Right lobe of liver (tissue), 6 donors: ENCODE measurements around the gene SLC38A1. TPM values are rescaled to one million over a fixed set of nuclear protein-coding genes. Genes with fewer than 3 reads are reported as not detected.

Source experiments
- ATAC-seq, 4 donors: fragments of 200-7000 bp; cut with Tn5 transposase; one replicate each; pipeline ENCODE4 v1.9.1; 2020; ENCODE audit warnings: mild to moderate bottlenecking in 4 of 4, moderate library complexity in 4 of 4
- DNase-seq, 3 donors: peaks; one replicate each; pipeline ENCODE4 v3.0.0-alpha.2; 2020
- H3K27ac ChIP-seq, 3 donors: fragments of 200-600 bp; one replicate each; pipeline ENCODE4 v1.8.0; 2022
- H3K27me3 ChIP-seq, 2 donors: fragments of 200-600 bp; one replicate each; pipeline ENCODE4 v1.8.0; 2022
- H3K36me3 ChIP-seq, 4 donors: fragments of 200-600 bp; sonication (generic) in 1 of 4; one replicate each; pipeline versions ENCODE4 v1.5.1 to v1.8.0; 2017 to 2022; ENCODE audit warnings: control low read depth in 1 of 4
- H3K4me1 ChIP-seq, 4 donors: fragments of 200-600 bp; sonication (generic) in 1 of 4; one replicate each; pipeline versions ENCODE4 v1.5.1 to v1.8.0; 2017 to 2022; ENCODE audit warnings: control low read depth in 1 of 4
- H3K4me3 ChIP-seq, 3 donors: fragments of 200-600 bp; one replicate each; pipeline ENCODE4 v1.8.0; 2022
- H3K9me3 ChIP-seq, 4 donors: fragments of 200-600 bp; sonication (generic) in 1 of 4; one replicate each; pipeline versions ENCODE4 v1.5.1 to v1.8.0; 2017 to 2022; ENCODE audit warnings: control low read depth in 1 of 4
- CTCF ChIP-seq, 4 donors: fragments of 200-600 bp in 3 of 4; fragments of 450-650 bp in 1 of 4; IDR thresholded peaks; one replicate each; pipeline versions ENCODE4 v1.5.1 to v1.8.0; 2016 to 2022; ENCODE audit warnings: antibody characterized with exemption in 4 of 4, mild to moderate bottlenecking in 2 of 4
- POLR2A ChIP-seq: fragments of 450-650 bp; IDR thresholded peaks from one replicate; pipeline ENCODE4 v1.6.1; 2017; ENCODE audit warnings: antibody characterized with exemption, mild to moderate bottlenecking
- WGBS: methylation state at CpG from one replicate; pipeline ENCODE4 v1.1.6; 2018; ENCODE audit warnings: low coverage, low lambda C conversion rate; ENCODE audit not compliant: insufficient coverage; ENCODE audit errors: missing lambda C conversion rate; 5-methylcytosine and 5-hydroxymethylcytosine counted together
- intact Hi-C, 2 donors: fragments of 100-400 bp; cut with DNase I; formaldehyde crosslinking; loops; one replicate each; pipeline versions ENCODE4 v1.11.2 to v1.14.1; 2022
- total RNA-seq, 6 experiments: library from RNA; depleted of rRNA in 2 of 6; stranded (reverse); fragments of >200 nt in 2 of 6; fragmentation: NEBNext Ultra II Directional in 3 of 6; extraction: Animal tissue kit (Norgen Biotek cat#: 25700) in 3 of 6; gene quantifications; one replicate each; pipeline versions ENCODE4 v1.1.0 to v1.2.4, GENCODE V29; 2016 to 2023
- donor health status: DM: no; HTN: yes; CAD: no.
- donor health status: DM: no; HTN: no; CAD: no.
- donor health status: DM: no; HTN: no; CAD: no.
- donor health status: DM: no; HTN: yes; CAD: no.
- donor health status: DM: no; HTN: yes; CAD: no.

SLC38A1 gene
- total RNA-seq, 6 experiments from 2014 or later, result 7.9 to 20.7 (median 12.2) TPM

- Histone ChIP-seq H3K27ac (no peak overlapping the region), H3K36me3 (no peaks in the 10 kb centered on the region), H3K27me3 (peaks cover 0 to 8% of the 10 kb centered on the region in 2 donors), H3K9me3 (no peaks in the 10 kb centered on the region), H3K4me1 (peaks cover 0 to 9% (median 0%) of the 10 kb centered on the region in 4 donors), H3K4me3 (no peak overlapping the region)
- intact Hi-C loops, result no loop called here
- no peak for DNase-seq
- TF ChIP-seq POLR2A (no peak), CTCF (IDR thresholded peaks at IDR 0.05) (no peak)
- ATAC-seq, result no peak
- 89% methylated on average over 3 of the region's 3 CpGs for WGBS
These were observed 3.1 kb downstream of the SLC38A1 start for GRCh38 chr12:46265734-46266133.

- Histone ChIP-seq H3K36me3 (no peaks in the 10 kb centered on the region), H3K4me1 (peaks cover 0 to 9% (median 0%) of the 10 kb centered on the region in 4 donors), H3K4me3 (no peak overlapping the region), H3K9me3 (no peaks in the 10 kb centered on the region), H3K27me3 (peaks cover 0 to 8% of the 10 kb centered on the region in 2 donors), H3K27ac (no peak overlapping the region)
- no peak for ATAC-seq
- intact Hi-C loops, result no loop called here
- TF ChIP-seq CTCF (IDR thresholded peaks at IDR 0.05), result no peak
- TF ChIP-seq POLR2A, result no peak
- no peak for DNase-seq
These were observed 3.7 kb downstream of the SLC38A1 start for GRCh38 chr12:46265102-46265501.

GRCh38 chr12:46264057-46264456 lies 4.8 kb downstream of the SLC38A1 start:
- Histone ChIP-seq H3K4me1 (peaks cover 0 to 9% (median 0%) of the 10 kb centered on the region in 4 donors), H3K36me3 (no peaks in the 10 kb centered on the region), H3K27me3 (peaks cover 0 to 8% of the 10 kb centered on the region in 2 donors), H3K27ac (no peak overlapping the region), H3K4me3 (no peak overlapping the region), H3K9me3 (no peaks in the 10 kb centered on the region)
- no peak for TF ChIP-seq POLR2A
- no peak for TF ChIP-seq CTCF (IDR thresholded peaks at IDR 0.05)
- DNase-seq (no peak), ATAC-seq (no peak)
- 17% methylated on average over 1 of the region's 1 CpG for WGBS
- intact Hi-C loops, result no loop called here

- Histone ChIP-seq H3K36me3 (no peaks in the 10 kb centered on the region), H3K4me1 (peaks cover 0 to 6% (median 0%) of the 10 kb centered on the region in 4 donors)
- intact Hi-C loops, result no loop called here
These were observed 5.5 kb downstream of the SLC38A1 start for GRCh38 chr12:46263140-46264016.

More at GRCh38 chr12:46263140-46264016, 5.5 kb downstream of the SLC38A1 start:
- DNase-seq (no peak), ATAC-seq (no peak)
- peak in 2 of 4 donors; percentile 6 to 18 for TF ChIP-seq CTCF (IDR thresholded peaks at IDR 0.05)
- TF ChIP-seq POLR2A, result no peak
- H3K27me3 ChIP-seq, result peaks cover 0 to 8% of the 10 kb centered on the region in 2 donors
- no peak overlapping the region for H3K4me3 ChIP-seq
- 69% methylated on average over 6 of the region's 6 CpGs for WGBS
- no peak overlapping the region for H3K27ac ChIP-seq
- H3K9me3 ChIP-seq, result no peaks in the 10 kb centered on the region
